H1 (cell line): ENCODE data around the gene DIDO1.

Experiments used
- CEBPB ChIP-seq: IDR thresholded peaks from 2 replicates; pipeline ENCODE4 v1.6.1; 2012; ENCODE audit warnings: low read depth, low read length
- CTBP2 ChIP-seq: IDR thresholded peaks from 2 replicates; pipeline ENCODE4 v1.7.0; 2011; ENCODE audit warnings: borderline replicate concordance, mild to moderate bottlenecking, moderate library complexity, mixed read lengths, low read length; ENCODE audit not compliant: insufficient read depth, insufficient read length
- RXRA ChIP-seq: IDR thresholded peaks from 2 replicates; pipeline ENCODE4 v1.6.1; 2011; ENCODE audit warnings: low read depth, mild to moderate bottlenecking, low read length, moderate library complexity; ENCODE audit not compliant: insufficient read depth
- SIN3A ChIP-seq, 2 experiments: IDR thresholded peaks in 1 of 2; conservative IDR thresholded peaks in 1 of 2; 2 replicates each; pipeline ENCODE4 v1.6.1; 2011 to 2012; ENCODE audit warnings: low read length in 2 of 2, improper control_type of control experiment in 1 of 2, low read depth in 1 of 2, mild to moderate bottlenecking in 1 of 2
- TF ChIP-seq, protein P1 (sequence below), 3 experiments: IDR thresholded peaks; 1 replicate in 2 of 3; 2 replicates in 1 of 3; pipeline versions ENCODE4 v1.5.1 to v1.6.1; 2011; ENCODE audit warnings: low read length in 3 of 3, mild to moderate bottlenecking in 3 of 3, inconsistent platforms in 2 of 3, low read depth in 1 of 3, moderate library complexity in 1 of 3; ENCODE audit not compliant: insufficient read depth in 1 of 3; ENCODE audit errors: control extremely low read depth in 1 of 3

DNA sequence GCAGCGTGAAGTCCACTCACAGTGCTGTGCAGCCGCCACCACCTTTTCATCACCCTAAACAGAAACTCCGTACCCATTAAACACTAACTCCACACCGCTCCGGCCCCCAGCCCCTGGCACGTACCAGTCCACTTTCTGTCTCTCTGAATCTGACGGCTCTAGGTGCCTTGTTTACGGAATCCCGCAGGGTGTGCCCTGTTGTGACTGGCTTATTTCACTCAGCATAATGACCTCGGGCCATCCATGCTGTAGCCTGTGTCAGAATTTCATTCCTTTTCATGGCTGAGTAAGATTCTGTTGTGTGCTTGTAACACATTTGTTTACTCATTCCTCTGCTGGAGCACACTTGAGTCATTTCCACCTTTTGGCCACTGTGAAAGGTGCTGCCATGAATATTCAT lies 82.6 kb downstream of the DIDO1 start:
- TF ChIP-seq, protein P1, sequence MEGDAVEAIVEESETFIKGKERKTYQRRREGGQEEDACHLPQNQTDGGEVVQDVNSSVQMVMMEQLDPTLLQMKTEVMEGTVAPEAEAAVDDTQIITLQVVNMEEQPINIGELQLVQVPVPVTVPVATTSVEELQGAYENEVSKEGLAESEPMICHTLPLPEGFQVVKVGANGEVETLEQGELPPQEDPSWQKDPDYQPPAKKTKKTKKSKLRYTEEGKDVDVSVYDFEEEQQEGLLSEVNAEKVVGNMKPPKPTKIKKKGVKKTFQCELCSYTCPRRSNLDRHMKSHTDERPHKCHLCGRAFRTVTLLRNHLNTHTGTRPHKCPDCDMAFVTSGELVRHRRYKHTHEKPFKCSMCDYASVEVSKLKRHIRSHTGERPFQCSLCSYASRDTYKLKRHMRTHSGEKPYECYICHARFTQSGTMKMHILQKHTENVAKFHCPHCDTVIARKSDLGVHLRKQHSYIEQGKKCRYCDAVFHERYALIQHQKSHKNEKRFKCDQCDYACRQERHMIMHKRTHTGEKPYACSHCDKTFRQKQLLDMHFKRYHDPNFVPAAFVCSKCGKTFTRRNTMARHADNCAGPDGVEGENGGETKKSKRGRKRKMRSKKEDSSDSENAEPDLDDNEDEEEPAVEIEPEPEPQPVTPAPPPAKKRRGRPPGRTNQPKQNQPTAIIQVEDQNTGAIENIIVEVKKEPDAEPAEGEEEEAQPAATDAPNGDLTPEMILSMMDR (IDR thresholded peaks at IDR 0.05; ENCODE audit: control extremely low read depth in 1 of 3, insufficient read depth in 1 of 3, low read depth in 1 of 3, low read length in 3 of 3) = no peak
- TF ChIP-seq CTBP2 (no peak), SIN3A (conservative IDR thresholded peaks at IDR 0.05 in 1 of 2, IDR thresholded peaks at IDR 0.05 in 1 of 2; ENCODE audit: low read depth in 1 of 2, low read length in 2 of 2) (no peak), RXRA (no peak), CEBPB (no peak)
